ENCODE results near the gene B3GNT4. TPM values are rescaled to one million over a fixed set of nuclear protein-coding genes. Genes with fewer than 3 reads are reported as not detected.
A peak's percentile ranks its signal among the peaks of the same experiment; 100 is the strongest.

Gene B3GNT4
- total RNA-seq, 1 donor from 2014 or later, result 0.51 TPM

DNA sequence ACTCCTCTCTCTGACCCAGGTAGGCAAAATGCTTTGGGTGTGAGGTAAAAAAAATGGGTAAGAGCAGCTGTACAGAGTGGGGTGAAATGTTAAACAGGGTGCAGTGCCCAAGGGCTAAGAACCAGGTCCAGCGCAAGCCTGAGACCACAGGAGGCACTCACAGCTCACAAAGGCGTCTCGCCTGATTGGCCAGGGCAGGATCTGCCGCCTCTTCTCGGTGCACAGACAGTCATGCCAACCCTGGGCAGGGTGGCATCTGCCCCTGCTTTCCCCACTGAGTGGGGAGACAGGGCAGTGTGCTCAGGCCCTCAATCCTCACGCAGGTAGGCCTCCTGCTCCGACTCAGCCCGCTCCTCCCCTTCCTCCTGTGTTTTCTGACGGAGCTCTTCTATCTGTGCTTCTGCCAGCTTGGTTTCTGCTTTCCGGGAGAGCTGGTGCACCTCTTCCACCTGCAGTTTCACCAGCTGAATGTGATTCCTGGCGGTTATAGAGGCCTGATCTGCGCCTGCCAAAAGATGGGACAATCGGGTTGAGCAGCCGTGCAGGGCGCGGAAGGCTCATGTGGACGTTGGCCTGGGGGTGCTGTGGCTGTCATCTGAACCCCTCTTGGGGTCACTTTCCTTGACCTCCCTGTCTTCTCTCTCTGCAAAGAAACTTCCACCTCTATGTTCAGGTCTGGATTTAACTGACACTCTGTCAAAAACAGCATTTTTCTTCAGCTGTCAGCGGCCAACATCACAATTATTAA is 4.7 kb downstream of the B3GNT4 start:
- DNase-seq (ENCODE audit: low spot score in 2 of 2, unreplicated experiment in 2 of 2), result no peak
- Mint-ChIP-seq H3K4me1 (peaks cover 2% of the 10 kb centered on the region), H3K36me3 (peaks cover 33% of the 10 kb centered on the region), H3K9me3 (no peaks in the 10 kb centered on the region), H3K27ac (no peak overlapping the region), H3K27me3 (ENCODE audit: low read depth) (peaks cover 25% of the 10 kb centered on the region), H3K4me3 (no peak overlapping the region)
- TF ChIP-seq, protein P1, sequence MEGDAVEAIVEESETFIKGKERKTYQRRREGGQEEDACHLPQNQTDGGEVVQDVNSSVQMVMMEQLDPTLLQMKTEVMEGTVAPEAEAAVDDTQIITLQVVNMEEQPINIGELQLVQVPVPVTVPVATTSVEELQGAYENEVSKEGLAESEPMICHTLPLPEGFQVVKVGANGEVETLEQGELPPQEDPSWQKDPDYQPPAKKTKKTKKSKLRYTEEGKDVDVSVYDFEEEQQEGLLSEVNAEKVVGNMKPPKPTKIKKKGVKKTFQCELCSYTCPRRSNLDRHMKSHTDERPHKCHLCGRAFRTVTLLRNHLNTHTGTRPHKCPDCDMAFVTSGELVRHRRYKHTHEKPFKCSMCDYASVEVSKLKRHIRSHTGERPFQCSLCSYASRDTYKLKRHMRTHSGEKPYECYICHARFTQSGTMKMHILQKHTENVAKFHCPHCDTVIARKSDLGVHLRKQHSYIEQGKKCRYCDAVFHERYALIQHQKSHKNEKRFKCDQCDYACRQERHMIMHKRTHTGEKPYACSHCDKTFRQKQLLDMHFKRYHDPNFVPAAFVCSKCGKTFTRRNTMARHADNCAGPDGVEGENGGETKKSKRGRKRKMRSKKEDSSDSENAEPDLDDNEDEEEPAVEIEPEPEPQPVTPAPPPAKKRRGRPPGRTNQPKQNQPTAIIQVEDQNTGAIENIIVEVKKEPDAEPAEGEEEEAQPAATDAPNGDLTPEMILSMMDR (IDR thresholded peaks at IDR 0.05; ENCODE audit: unreplicated experiment), result no peak

DNA sequence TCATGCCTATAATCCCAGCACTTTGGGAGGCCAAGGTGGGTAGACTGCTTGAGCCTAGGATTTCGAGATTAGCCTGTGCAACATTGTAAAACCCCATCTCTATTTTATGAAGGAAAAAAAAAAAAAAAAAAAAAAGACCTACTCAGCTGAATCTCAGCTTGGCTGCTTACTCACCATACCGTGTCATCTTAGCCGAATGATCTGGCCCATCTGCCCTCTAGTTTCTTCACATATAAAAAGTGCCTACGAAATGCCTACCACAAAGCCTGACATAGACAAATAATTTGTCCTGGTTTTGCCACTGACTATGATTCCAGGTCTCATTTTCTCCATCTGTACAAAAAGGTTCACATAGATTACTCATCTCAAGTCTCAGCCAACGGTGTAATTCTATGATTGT is 12.3 kb downstream of the B3GNT4 start:
- H3K27me3 Mint-ChIP-seq (ENCODE audit: low read depth), result no peaks in the 10 kb centered on the region

DNA sequence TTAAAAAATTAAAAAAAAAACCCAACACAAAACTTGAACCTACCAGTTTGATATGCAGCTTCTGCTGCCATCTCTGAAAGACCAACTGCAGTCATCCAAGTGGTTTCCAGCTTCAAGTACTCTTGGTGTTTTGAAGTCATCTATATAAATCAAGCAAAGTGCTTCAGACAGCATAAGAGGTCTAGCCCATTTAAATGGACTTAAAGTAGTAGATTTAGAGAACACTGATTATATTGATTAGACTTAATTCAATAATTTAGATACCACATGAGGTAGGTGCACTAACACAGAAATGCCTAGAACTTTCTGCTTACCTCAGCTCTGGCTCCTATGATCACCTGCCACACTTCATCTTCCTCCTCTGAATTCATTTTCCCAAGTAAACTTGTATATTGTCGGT is 12.9 kb downstream of the B3GNT4 start:
- no peak for DNase-seq (ENCODE audit: low spot score in 2 of 2, unreplicated experiment in 2 of 2)
- H3K4me1 Mint-ChIP-seq, result no peaks in the 10 kb centered on the region
- no peak overlapping the region for H3K4me3 Mint-ChIP-seq
- H3K27ac Mint-ChIP-seq, result no peak overlapping the region
- no peaks in the 10 kb centered on the region for H3K9me3 Mint-ChIP-seq
- peaks cover 37% of the 10 kb centered on the region for H3K36me3 Mint-ChIP-seq
- H3K27me3 Mint-ChIP-seq (ENCODE audit: low read depth), result no peaks in the 10 kb centered on the region
- TF ChIP-seq, protein P1 (IDR thresholded peaks at IDR 0.05; ENCODE audit: unreplicated experiment), result no peak

More for the DNA sequence above, 12.3 kb downstream of the B3GNT4 start:
- no peak overlapping the region for H3K27ac Mint-ChIP-seq
- TF ChIP-seq, protein P1 (IDR thresholded peaks at IDR 0.05; ENCODE audit: unreplicated experiment), result no peak
- DNase-seq (ENCODE audit: low spot score in 2 of 2, unreplicated experiment in 2 of 2), result no peak
- no peak overlapping the region for H3K4me3 Mint-ChIP-seq
- no peaks in the 10 kb centered on the region for H3K4me1 Mint-ChIP-seq
- no peaks in the 10 kb centered on the region for H3K9me3 Mint-ChIP-seq
- peaks cover 35% of the 10 kb centered on the region for H3K36me3 Mint-ChIP-seq

DNA sequence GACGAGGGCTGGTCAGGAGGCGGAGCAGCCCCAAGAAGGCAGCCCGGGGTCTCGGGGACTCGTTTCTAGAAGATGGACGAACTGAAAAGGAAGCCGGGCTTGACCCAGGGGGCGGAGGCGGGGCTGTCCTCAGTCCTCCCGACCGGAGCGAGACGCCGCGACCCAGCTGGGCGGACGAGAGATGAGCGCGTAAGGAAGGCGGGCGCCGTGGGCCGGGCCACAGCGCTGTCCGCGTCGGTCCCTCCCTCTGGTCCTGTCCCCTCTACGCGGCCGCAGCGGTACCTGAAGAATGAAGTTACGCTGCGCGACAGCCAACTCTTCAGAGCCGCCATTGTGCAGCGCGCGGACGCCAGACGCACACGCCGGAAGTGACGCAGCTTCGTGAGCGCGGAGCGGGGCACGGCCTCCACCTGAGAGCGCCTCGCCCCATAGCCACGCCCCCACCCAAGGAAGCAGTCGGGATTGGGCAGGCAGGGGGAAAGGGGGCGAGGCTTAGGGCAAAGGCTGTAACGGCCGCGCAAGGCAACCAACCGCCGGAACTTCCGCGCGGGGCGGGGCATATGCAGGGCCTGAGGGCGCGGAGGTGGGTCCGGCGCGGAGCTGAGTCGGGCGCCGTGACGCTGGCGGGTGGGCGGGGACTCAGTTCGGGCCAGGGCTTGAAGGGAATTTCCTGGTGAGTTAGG is 22.3 kb downstream of the B3GNT4 start, which contains the start of gene DIABLO:
DIABLO (minus strand) TSS at position 370 of the 683 bp plus-strand sequence; CDS start at position 332, 38 bp downstream.
- H3K4me3 Mint-ChIP-seq, result peak within 1 kb of the TSS; percentile 99
- peak within 1 kb of the TSS; percentile 100 for H3K27ac Mint-ChIP-seq
- peak; percentile 100 for DNase-seq (ENCODE audit: low spot score in 2 of 2, unreplicated experiment in 2 of 2)
- no peaks in the 10 kb centered on the region for H3K27me3 Mint-ChIP-seq (ENCODE audit: low read depth)
- TF ChIP-seq, protein P1 (IDR thresholded peaks at IDR 0.05; ENCODE audit: unreplicated experiment), result no peak
- peaks cover 22% of the 10 kb centered on the region for H3K4me1 Mint-ChIP-seq
- peaks cover 12% of the 10 kb centered on the region for H3K36me3 Mint-ChIP-seq
- no peaks in the 10 kb centered on the region for H3K9me3 Mint-ChIP-seq

DNA sequence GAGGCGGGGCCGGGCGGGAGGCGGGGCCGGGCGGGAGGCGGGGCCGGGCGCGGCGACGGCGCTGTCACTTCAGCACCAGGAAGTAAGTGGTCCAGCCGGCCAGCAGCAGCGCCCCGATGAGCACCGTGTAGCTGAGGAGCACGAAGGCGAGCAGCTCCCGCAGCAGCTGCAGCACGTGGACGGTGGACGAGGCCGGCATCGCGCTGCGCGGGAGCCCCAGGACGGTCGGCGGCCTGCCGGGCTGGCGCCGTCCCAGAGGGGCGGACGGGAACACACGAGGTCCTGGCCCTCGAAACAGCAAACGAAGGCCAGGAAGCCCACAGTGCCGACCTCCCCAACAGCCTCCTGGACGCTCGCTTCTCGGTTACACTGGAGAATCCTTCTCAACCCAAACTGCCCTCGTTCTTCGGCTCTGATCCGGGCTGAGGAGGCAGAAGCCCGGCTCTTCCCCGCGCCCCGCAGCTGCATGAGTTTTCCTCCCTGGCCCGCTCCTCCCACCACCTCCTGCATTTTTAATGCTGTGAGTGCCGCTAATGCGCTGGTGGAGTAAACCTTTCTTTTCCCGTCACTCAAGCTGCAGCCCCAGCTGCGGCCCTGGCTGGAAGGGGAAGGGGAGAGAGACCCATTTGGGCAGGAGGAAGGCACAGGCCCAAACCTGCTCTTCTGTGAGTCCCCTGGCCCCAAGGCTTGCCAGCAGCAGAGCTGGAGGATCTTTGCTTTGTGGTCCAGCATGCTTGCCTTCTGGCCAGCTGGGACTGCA is 23.0 kb downstream of the B3GNT4 start:
- Mint-ChIP-seq H3K4me3 (peak overlapping the region; percentile 17), H3K36me3 (peaks cover 12% of the 10 kb centered on the region), H3K27ac (no peak overlapping the region), H3K9me3 (no peaks in the 10 kb centered on the region), H3K27me3 (ENCODE audit: low read depth) (no peaks in the 10 kb centered on the region), H3K4me1 (peaks cover 22% of the 10 kb centered on the region)
- no peak for DNase-seq (ENCODE audit: low spot score in 2 of 2, unreplicated experiment in 2 of 2)
- TF ChIP-seq, protein P1 (IDR thresholded peaks at IDR 0.05; ENCODE audit: unreplicated experiment), result no peak

Data from mesothelial cell of epicardium (in vitro differentiated cells).